HG02938 (cell line): ENCODE measurements around the gene PDZD2.
"Not testable (repeated sequence)": the region's sequence is repeated elsewhere in the genome, so short reads cannot be mapped to it uniquely, and the experiment has no call there.

Experiments
- ATAC-seq: cut with Tn5 transposase; IDR thresholded peaks from one replicate; pipeline ENCODE4 v1.9.1; 2021; ENCODE audit warnings: mild to moderate bottlenecking, moderate library complexity; ENCODE audit not compliant: unreplicated experiment

PDZD2 gene

GRCh38 chr5:32118922-32119321 lies 480.0 kb downstream of the PDZD2 start:
- not testable (repeated sequence) for ATAC-seq

- no peak for ATAC-seq
These were observed 484.3 kb downstream of the PDZD2 start for GRCh38 chr5:32123058-32123805.

- no peak for ATAC-seq
These were observed 485.2 kb downstream of the PDZD2 start for GRCh38 chr5:32123889-32124676.

GRCh38 chr5:32126691-32127090 lies 487.8 kb downstream of the PDZD2 start:
- ATAC-seq, result no peak

- ATAC-seq, result no peak
These were observed 488.8 kb downstream of the PDZD2 start for GRCh38 chr5:32127711-32128110.

GRCh38 chr5:32129074-32129598 lies 490.2 kb downstream of the PDZD2 start:
- ATAC-seq, result no peak

GRCh38 chr5:32130865-32131264 lies 491.9 kb downstream of the PDZD2 start:
- ATAC-seq, result no peak

GRCh38 chr5:32131604-32132003 lies 492.7 kb downstream of the PDZD2 start:
- no peak for ATAC-seq

GRCh38 chr5:32132757-32133156 lies 493.8 kb downstream of the PDZD2 start:
- ATAC-seq, result no peak

GRCh38 chr5:32135086-32135485 lies 496.2 kb downstream of the PDZD2 start:
- ATAC-seq, result no peak

- ATAC-seq, result no peak
These were observed 497.4 kb downstream of the PDZD2 start for GRCh38 chr5:32136342-32136741.

- no peak for ATAC-seq
These were observed 500.0 kb downstream of the PDZD2 start for GRCh38 chr5:32138839-32139493.

- no peak for ATAC-seq
These were observed 504.9 kb downstream of the PDZD2 start for GRCh38 chr5:32143617-32144377.

GRCh38 chr5:32144378-32145207 lies 505.7 kb downstream of the PDZD2 start:
- ATAC-seq, result no peak

- no peak for ATAC-seq
These were observed 506.4 kb downstream of the PDZD2 start for GRCh38 chr5:32145378-32145777.

- no peak for ATAC-seq
These were observed 508.3 kb downstream of the PDZD2 start for GRCh38 chr5:32147236-32147635.

GRCh38 chr5:32147959-32148358 lies 509.0 kb downstream of the PDZD2 start:
- ATAC-seq, result no peak

GRCh38 chr5:32150366-32150765 lies 511.4 kb downstream of the PDZD2 start:
- ATAC-seq, result no peak

- ATAC-seq, result no peak
These were observed 512.3 kb downstream of the PDZD2 start for GRCh38 chr5:32151198-32151597.

- ATAC-seq, result no peak
These were observed 514.8 kb downstream of the PDZD2 start for GRCh38 chr5:32153723-32154122.
